Activated CD8-positive, alpha-beta T cell treated with anti-CD3 and anti-CD28 coated beads, Interleukin-2, amount 10 ng/mL, durations not matched to agents 7 days and 5 days (primary cell): Measurements from ENCODE around the gene IGSF22. TPM values are rescaled to one million over a fixed set of nuclear protein-coding genes. Genes with fewer than 3 reads are reported as not detected.
A peak's percentile ranks its signal among the peaks of the same experiment; 100 is the strongest.

Source experiments
- ATAC-seq: fragments of 150-1000 bp; cut with Tn5 transposase; one replicate; pipeline ENCODE4 v1.10.0; 2021; ENCODE audit warnings: moderate library complexity
- CTCF ChIA-PET: fragments of 350-600 bp; sonication (Branson Sonifier 250); formaldehyde crosslinking; loops from one replicate; lab custom pipeline; 2021; ENCODE audit warnings: antibody characterized with exemption; lab: Charles Lee
- POLR2A ChIA-PET: fragments of 350-600 bp; sonication (Branson Sonifier 250); formaldehyde crosslinking; loops from one replicate; lab custom pipeline; 2021; ENCODE audit warnings: antibody characterized with exemption; lab: Charles Lee
- DNase-seq: peaks from one replicate; pipeline ENCODE4 v3.0.0-alpha.2; 2020
- H3K27ac Mint-ChIP-seq: one replicate; pipeline ENCODE4 v1.8.0; 2021; ENCODE audit warnings: mild to moderate bottlenecking, mixed read lengths
- H3K27me3 Mint-ChIP-seq: one replicate; pipeline ENCODE4 v1.8.0; 2021; ENCODE audit warnings: low read depth, mixed read lengths
- H3K36me3 Mint-ChIP-seq: one replicate; pipeline ENCODE4 v1.8.0; 2021; ENCODE audit warnings: low read depth, mixed read lengths
- H3K4me1 Mint-ChIP-seq: one replicate; pipeline ENCODE4 v1.8.0; 2021; ENCODE audit warnings: low read depth, mixed read lengths
- H3K4me3 Mint-ChIP-seq: one replicate; pipeline ENCODE4 v1.8.0; 2021; ENCODE audit warnings: mild to moderate bottlenecking, mixed read lengths
- H3K9me3 Mint-ChIP-seq: one replicate; pipeline ENCODE4 v1.8.0; 2022; ENCODE audit warnings: mixed read lengths; ENCODE audit not compliant: insufficient read depth
- total RNA-seq, 2 experiments: library from RNA; stranded (reverse); gene quantifications; one replicate each; pipeline ENCODE4 v1.2.3, GENCODE V29; 2021

Gene IGSF22
- total RNA-seq, 2 experiments from 2014 or later, result not detected

DNA sequence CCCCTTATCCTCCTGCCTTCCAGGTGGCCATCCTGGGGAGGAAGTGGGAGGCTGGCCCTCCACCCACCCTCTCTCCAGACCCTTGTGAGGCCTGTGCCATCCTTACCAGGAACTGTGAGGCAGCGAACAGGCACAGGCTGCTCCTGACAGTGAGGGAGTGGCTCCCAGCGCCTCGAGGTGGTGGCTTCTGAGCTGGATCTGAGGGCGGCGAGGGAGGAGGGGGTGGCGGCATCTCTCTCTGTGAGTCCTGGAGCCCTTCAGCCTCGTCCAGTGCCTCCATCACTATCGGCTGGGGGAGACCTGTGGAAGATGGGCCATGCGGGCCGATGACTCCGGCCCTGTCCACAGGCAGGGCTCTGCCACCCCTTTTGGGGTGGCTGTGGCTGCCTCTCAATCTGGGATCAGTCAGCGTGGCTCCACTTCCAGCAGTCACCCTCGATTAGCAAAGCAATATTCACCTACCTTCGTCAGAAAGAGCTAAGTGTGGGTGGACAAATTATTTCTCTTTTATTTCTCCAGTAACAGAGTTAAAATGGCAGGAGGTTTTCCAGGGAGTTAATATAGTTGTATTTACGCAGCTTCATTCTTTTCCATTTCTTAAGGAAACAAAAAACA lies 18.0 kb upstream of the IGSF22 start:
- ChIA-PET CTCF (interaction anchor here (2.4 to 5.4 kb wide), 2 partner anchors 13 to 21 kb away, joined by 6 to 22 read pairs; no protein-coding TSS in a partner anchor), POLR2A (no interaction called here)
- ATAC-seq, result no peak
- no peaks in the 10 kb centered on the region for H3K9me3 Mint-ChIP-seq
- H3K27ac Mint-ChIP-seq, result no peak overlapping the region
- no peak overlapping the region for H3K4me3 Mint-ChIP-seq
- H3K36me3 Mint-ChIP-seq, result no peaks in the 10 kb centered on the region
- no peak for DNase-seq
- peaks cover 2% of the 10 kb centered on the region for H3K27me3 Mint-ChIP-seq
- H3K4me1 Mint-ChIP-seq, result no peaks in the 10 kb centered on the region

DNA sequence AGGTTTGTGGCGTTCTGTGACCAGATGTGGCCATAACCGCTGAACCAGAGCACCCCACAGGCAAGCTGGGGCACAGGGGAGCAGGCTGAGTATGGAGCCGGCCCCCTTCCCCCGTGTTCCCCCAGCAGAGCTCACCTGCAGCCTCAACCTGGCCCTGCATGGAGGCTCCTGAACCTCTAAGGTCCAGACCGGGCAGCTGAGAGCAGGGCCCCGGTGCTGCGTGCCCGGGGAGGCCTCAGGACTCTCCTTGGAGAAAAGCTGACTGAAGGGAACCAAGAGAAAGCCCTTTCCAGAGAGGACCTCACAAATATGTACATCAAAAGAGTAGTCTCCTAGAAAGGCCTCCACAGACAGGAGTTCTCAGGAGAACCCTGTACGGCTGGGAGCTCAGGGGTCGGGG lies 17.4 kb upstream of the IGSF22 start:
- H3K9me3 Mint-ChIP-seq, result no peaks in the 10 kb centered on the region
- no peak overlapping the region for H3K4me3 Mint-ChIP-seq
- no peak overlapping the region for H3K27ac Mint-ChIP-seq
- no peaks in the 10 kb centered on the region for H3K4me1 Mint-ChIP-seq
- POLR2A ChIA-PET, result no interaction called here
- ATAC-seq (no peak), DNase-seq (no peak)
- CTCF ChIA-PET, result interaction anchor here (2.4 to 5.4 kb wide), 2 partner anchors 13 to 22 kb away, joined by 6 to 22 read pairs; no protein-coding TSS in a partner anchor
- no peaks in the 10 kb centered on the region for H3K36me3 Mint-ChIP-seq
- H3K27me3 Mint-ChIP-seq, result peaks cover 4% of the 10 kb centered on the region

DNA sequence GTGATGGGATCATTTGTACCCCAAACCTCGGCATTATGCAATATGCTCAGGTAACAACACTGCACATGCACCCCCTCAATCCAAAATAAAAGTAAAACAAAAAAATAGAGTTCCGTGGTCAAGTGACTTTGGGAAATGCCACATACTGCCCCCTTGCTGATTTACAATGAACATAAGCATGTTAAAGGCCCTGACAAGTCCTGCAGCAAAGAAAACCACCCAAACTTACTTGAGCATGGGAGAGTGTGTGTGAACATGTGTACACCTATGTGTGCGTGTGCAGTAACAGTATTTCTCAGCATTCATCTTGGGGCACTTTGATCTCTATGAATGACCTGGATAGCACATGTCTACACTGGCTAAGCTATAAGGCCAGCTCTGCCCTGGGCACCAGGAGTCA lies 15.8 kb upstream of the IGSF22 start:
- Mint-ChIP-seq H3K27ac (no peak overlapping the region), H3K4me3 (no peak overlapping the region), H3K36me3 (no peaks in the 10 kb centered on the region), H3K4me1 (peaks cover 1% of the 10 kb centered on the region), H3K9me3 (no peaks in the 10 kb centered on the region), H3K27me3 (peaks cover 4% of the 10 kb centered on the region)
- POLR2A ChIA-PET, result no interaction called here
- CTCF ChIA-PET, result interaction anchor here (0.7 to 5.4 kb wide), 3 partner anchors 11 to 201 kb away, joined by 4 to 22 read pairs (median 5); no protein-coding TSS in a partner anchor
- DNase-seq (no peak), ATAC-seq (no peak)

DNA sequence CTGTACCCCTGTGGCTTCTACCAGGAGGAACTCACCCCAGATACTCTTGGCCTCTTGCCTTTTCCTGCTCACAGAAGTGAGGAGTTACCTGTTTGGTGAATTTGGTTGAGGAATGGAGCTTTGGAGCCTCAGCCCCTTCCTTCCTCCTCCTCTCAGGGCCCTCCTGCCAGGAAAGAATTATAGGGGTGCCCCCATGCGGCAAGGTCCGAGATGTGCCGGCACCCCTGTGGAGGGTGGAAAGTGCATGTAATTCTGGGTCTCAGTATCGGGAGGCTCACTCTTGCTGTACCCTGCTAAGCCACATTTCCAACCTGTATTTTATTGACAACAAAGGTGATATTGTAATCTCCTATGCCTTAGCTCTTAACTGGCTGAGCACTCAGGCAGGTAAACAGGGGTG lies 13.7 kb upstream of the IGSF22 start:
- peaks cover 6% of the 10 kb centered on the region for H3K27me3 Mint-ChIP-seq
- H3K4me3 Mint-ChIP-seq, result no peak overlapping the region

DNA sequence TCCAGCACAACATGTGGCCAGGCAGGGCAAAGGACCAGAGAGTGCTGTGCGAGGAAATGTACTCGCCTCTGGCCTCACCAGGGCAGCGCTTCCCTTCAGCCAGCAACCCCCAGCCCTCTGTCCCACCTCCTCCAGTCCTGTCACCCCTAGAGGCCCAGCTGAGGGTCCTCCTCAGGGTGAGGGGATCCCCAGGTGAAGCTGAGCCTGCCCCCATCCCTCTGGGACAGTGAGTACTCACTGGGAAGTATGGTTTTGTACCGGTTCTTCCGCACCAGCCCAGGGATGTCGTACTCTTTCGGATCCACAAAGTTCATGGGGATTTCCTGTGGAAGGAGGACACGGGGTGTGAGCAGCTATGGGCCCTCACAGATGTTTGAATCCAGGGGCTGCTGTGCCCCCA lies 11.7 kb upstream of the IGSF22 start:
- H3K4me3 Mint-ChIP-seq, result no peak overlapping the region
- ATAC-seq, result no peak
- H3K4me1 Mint-ChIP-seq, result peaks cover 1% of the 10 kb centered on the region
- ChIA-PET CTCF (interaction anchor here (2.0 kb wide), 1 partner anchor 16 kb away, joined by 8 read pairs; no protein-coding TSS in a partner anchor), POLR2A (no interaction called here)
- DNase-seq, result no peak
- peaks cover 6% of the 10 kb centered on the region for H3K27me3 Mint-ChIP-seq
- no peak overlapping the region for H3K27ac Mint-ChIP-seq
- no peaks in the 10 kb centered on the region for H3K9me3 Mint-ChIP-seq
- no peaks in the 10 kb centered on the region for H3K36me3 Mint-ChIP-seq

More for the DNA sequence above, 13.7 kb upstream of the IGSF22 start:
- ATAC-seq (no peak), DNase-seq (no peak)
- ChIA-PET CTCF (interaction anchor here (0.7 to 5.4 kb wide), 10 partner anchors 9 to 624 kb away, joined by 3 to 22 read pairs (median 4); no protein-coding TSS in a partner anchor), POLR2A (no interaction called here)
- H3K36me3 Mint-ChIP-seq, result no peaks in the 10 kb centered on the region
- no peak overlapping the region for H3K27ac Mint-ChIP-seq
- no peaks in the 10 kb centered on the region for H3K9me3 Mint-ChIP-seq
- H3K4me1 Mint-ChIP-seq, result peaks cover 1% of the 10 kb centered on the region

DNA sequence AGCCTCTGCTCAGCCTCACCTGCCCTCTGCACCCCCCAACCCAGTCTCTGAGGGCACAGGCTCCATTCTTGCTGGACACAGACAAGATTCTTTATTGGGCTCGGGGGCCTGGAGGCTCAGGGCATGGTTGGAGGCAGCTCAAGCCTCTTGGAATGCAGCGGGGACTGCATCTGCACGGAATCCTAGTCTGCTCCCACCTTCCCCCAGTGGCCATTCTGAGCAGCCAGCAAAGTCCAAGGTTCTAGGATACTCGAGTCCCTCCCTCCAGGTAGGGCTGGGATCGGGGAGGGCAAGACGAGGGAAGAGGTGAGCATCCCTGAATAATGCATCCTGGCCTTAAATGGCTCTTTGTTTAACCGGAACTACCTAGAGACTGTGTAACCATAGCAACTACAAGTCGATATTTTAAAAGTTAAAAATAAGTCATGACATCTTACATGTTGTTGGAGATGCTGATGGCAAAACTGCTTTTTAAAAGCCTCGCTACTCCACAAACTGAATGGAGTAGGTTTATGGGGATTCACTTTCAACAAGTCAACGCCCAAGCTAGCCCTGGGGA lies 10.7 kb upstream of the IGSF22 start:
- Mint-ChIP-seq H3K9me3 (no peaks in the 10 kb centered on the region), H3K4me3 (no peak overlapping the region), H3K4me1 (peaks cover 4% of the 10 kb centered on the region), H3K27me3 (peaks cover 6% of the 10 kb centered on the region), H3K36me3 (no peaks in the 10 kb centered on the region), H3K27ac (no peak overlapping the region)
- ChIA-PET POLR2A (no interaction called here), CTCF (interaction anchor here (3.6 kb wide), 1 partner anchor 15 kb away, joined by 21 read pairs; no protein-coding TSS in a partner anchor)
- no peak for ATAC-seq
- no peak for DNase-seq

DNA sequence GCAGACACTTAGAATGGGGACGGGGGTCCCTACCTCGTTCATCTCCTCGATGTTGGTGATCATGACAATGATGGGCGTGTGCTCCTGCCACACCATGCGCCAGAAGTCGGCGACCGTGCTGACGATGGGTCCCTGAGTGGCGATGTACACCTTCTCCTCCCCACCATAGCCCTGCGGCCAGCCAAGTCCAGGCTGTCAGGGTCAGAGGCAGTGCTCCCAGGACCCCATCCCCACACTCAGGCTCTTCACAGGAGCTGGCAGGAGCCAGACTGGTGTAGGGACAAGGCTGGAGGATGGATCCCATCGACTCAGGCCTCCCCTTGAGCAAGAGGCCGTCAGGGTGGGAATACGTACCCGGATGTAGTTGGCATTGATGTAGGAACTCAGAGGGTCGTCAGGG lies 7.2 kb upstream of the IGSF22 start:
- ATAC-seq (no peak), DNase-seq (no peak)
- H3K9me3 Mint-ChIP-seq, result no peaks in the 10 kb centered on the region
- H3K4me1 Mint-ChIP-seq, result peaks cover 4% of the 10 kb centered on the region
- H3K36me3 Mint-ChIP-seq, result no peaks in the 10 kb centered on the region
- POLR2A ChIA-PET, result no interaction called here
- H3K4me3 Mint-ChIP-seq, result no peak overlapping the region
- H3K27me3 Mint-ChIP-seq, result peaks cover 2% of the 10 kb centered on the region
- H3K27ac Mint-ChIP-seq, result no peak overlapping the region
- CTCF ChIA-PET, result interaction anchor here (1.0 to 6.0 kb wide), 5 partner anchors 10 to 489 kb away, joined by 10 to 50 read pairs (median 18); no protein-coding TSS in a partner anchor

DNA sequence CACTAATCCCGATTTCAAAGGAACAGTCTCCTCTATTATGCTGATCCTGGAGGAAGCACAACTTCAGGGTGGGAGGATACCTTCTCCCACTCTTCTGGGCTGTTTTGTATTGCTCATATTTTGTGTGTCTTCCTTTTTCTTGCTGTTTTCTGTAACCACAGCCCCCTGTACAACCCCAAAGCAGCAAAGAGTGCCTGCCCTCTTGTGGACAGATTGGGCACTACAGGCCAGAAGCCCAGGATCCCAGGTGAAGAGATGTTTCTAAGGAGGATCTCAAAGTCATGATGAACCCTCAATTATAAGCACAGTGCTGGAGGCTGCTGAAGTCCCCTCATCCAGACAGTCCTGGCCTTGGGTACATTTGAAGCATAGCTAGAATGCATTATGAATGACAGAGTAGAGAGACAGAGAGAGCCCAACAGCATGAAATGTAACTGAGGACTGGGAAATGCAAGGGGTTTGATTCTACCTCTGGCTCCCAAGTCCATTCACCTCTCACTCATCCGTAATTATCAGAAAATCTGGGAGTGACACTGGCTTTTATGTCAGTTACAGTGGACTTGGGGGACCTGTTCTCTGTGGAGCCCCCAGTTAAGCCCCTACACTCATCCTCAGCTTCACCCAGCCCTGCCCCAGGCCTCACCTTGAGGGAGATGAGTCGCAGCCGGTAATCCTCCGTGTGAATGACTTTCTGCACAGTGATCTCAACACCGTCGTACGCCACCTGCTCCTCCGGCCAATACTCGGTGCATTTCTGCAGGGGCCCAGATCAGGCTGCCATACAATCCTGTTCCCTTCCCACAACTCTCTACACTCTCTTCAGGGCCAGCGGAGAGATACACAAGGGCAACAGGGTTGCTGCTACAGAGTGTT lies 6.2 kb upstream of the IGSF22 start:
- POLR2A ChIA-PET, result interaction anchor here (0.6 to 1.4 kb wide), 2 partner anchors 206 to 469 kb away, joined by 3 read pairs; no protein-coding TSS in a partner anchor
- H3K36me3 Mint-ChIP-seq, result no peaks in the 10 kb centered on the region
- H3K4me3 Mint-ChIP-seq, result no peak overlapping the region
- H3K27me3 Mint-ChIP-seq, result peaks cover 2% of the 10 kb centered on the region
- no peak overlapping the region for H3K27ac Mint-ChIP-seq
- H3K4me1 Mint-ChIP-seq, result peaks cover 8% of the 10 kb centered on the region
- CTCF ChIA-PET, result interaction anchor here (0.9 to 6.0 kb wide), 24 partner anchors 9 to 617 kb away, joined by 3 to 50 read pairs (median 6); partner anchors contain the start of genes TMEM86A and TSG101
- no peaks in the 10 kb centered on the region for H3K9me3 Mint-ChIP-seq
- DNase-seq, result peak; percentile 76
- peak; percentile 62 for ATAC-seq

GRCh38 chr11:18731441-18731840 lies 5.5 kb upstream of the IGSF22 start:
- ATAC-seq, result no peak
- Mint-ChIP-seq H3K4me1 (peaks cover 8% of the 10 kb centered on the region), H3K27me3 (peaks cover 2% of the 10 kb centered on the region), H3K9me3 (no peaks in the 10 kb centered on the region), H3K27ac (no peak overlapping the region), H3K4me3 (no peak overlapping the region), H3K36me3 (no peaks in the 10 kb centered on the region)
- CTCF ChIA-PET, result interaction anchor here (0.7 to 6.0 kb wide), 31 partner anchors 9 to 621 kb away, joined by 3 to 50 read pairs (median 4); partner anchors contain the start of genes SPTY2D1, TMEM86A and TSG101
- DNase-seq, result no peak
- POLR2A ChIA-PET, result interaction anchor here (0.6 to 1.4 kb wide), 3 partner anchors 191 to 468 kb away, joined by 3 read pairs; no protein-coding TSS in a partner anchor

- Mint-ChIP-seq H3K27me3 (no peaks in the 10 kb centered on the region), H3K27ac (no peak overlapping the region), H3K36me3 (no peaks in the 10 kb centered on the region), H3K4me3 (no peak overlapping the region), H3K9me3 (no peaks in the 10 kb centered on the region), H3K4me1 (peaks cover 8% of the 10 kb centered on the region)
- ATAC-seq (no peak), DNase-seq (no peak)
- POLR2A ChIA-PET, result no interaction called here
- CTCF ChIA-PET, result interaction anchor here (1.9 to 6.0 kb wide), 4 partner anchors 8 to 190 kb away, joined by 7 to 50 read pairs (median 32); no protein-coding TSS in a partner anchor
These were observed 4.0 kb upstream of the IGSF22 start for GRCh38 chr11:18730020-18730419.

- no peak overlapping the region for H3K27ac Mint-ChIP-seq
- DNase-seq (no peak), ATAC-seq (no peak)
- CTCF ChIA-PET, result interaction anchor here (2.4 to 6.0 kb wide), 3 partner anchors 7 to 189 kb away, joined by 22 to 50 read pairs (median 42); no protein-coding TSS in a partner anchor
- no peak overlapping the region for H3K4me3 Mint-ChIP-seq
- H3K36me3 Mint-ChIP-seq, result no peaks in the 10 kb centered on the region
- H3K9me3 Mint-ChIP-seq, result no peaks in the 10 kb centered on the region
- POLR2A ChIA-PET, result no interaction called here
- no peaks in the 10 kb centered on the region for H3K27me3 Mint-ChIP-seq
- peaks cover 8% of the 10 kb centered on the region for H3K4me1 Mint-ChIP-seq
These were observed 3.4 kb upstream of the IGSF22 start for GRCh38 chr11:18729426-18729825.
